Central memory CD8-positive, alpha-beta T cell (primary cell): ENCODE measurements around the gene PSMB10.

Experiments
- ATAC-seq: fragments of 150-1000 bp; cut with Tn5 transposase; replicated peaks from 2 replicates; pipeline ENCODE4 v1.10.0; 2022; ENCODE audit warnings: mild to moderate bottlenecking, moderate FRiP score, moderate number of reproducible peaks; ENCODE audit not compliant: poor library complexity, severe bottlenecking; ENCODE audit errors: extremely low read depth
- DNase-seq, 2 donors: peaks; one replicate each; pipeline ENCODE4 v3.0.0; 2021; ENCODE audit warnings: low spot score in 2 of 2
- H3K27ac Mint-ChIP-seq: one replicate; pipeline ENCODE4 v1.8.0; 2022; ENCODE audit warnings: low read depth, mild to moderate bottlenecking, moderate library complexity, mixed read lengths
- H3K27me3 Mint-ChIP-seq: one replicate; pipeline ENCODE4 v1.8.0; 2022; ENCODE audit warnings: mixed read lengths
- H3K36me3 Mint-ChIP-seq: one replicate; pipeline ENCODE4 v1.8.0; 2022; ENCODE audit warnings: mild to moderate bottlenecking, moderate library complexity, mixed read lengths; ENCODE audit not compliant: insufficient read depth
- H3K4me1 Mint-ChIP-seq: one replicate; pipeline ENCODE4 v1.8.0; 2022; ENCODE audit warnings: mixed read lengths
- H3K4me3 Mint-ChIP-seq: one replicate; pipeline ENCODE4 v1.8.0; 2022; ENCODE audit warnings: mild to moderate bottlenecking, moderate library complexity, mixed read lengths
- H3K9me3 Mint-ChIP-seq: one replicate; pipeline ENCODE4 v1.8.0; 2022; ENCODE audit warnings: mixed read lengths

PSMB10 gene

GRCh38 chr16:67935402-67936123 is 1.1 kb downstream of the PSMB10 start:
- Mint-ChIP-seq H3K36me3 (peaks cover 40% of the 10 kb centered on the region), H3K9me3 (no peaks in the 10 kb centered on the region), H3K4me1 (peaks cover 40% of the 10 kb centered on the region), H3K27me3 (no peaks in the 10 kb centered on the region), H3K4me3 (peak overlapping the region; percentile 100), H3K27ac (peak overlapping the region; percentile 93)
- ATAC-seq (peak; percentile 93), DNase-seq (peak; percentile 84 to 89)

GRCh38 chr16:67935101-67935401 is 1.6 kb downstream of the PSMB10 start:
- no peak for DNase-seq
- Mint-ChIP-seq H3K4me1 (peaks cover 35% of the 10 kb centered on the region), H3K36me3 (peaks cover 40% of the 10 kb centered on the region), H3K4me3 (peak overlapping the region; percentile 100), H3K9me3 (no peaks in the 10 kb centered on the region), H3K27me3 (no peaks in the 10 kb centered on the region), H3K27ac (peak overlapping the region; percentile 93)
- no peak for ATAC-seq

GRCh38 chr16:67934306-67935100 is 2.1 kb downstream of the PSMB10 start:
- H3K4me1 Mint-ChIP-seq = peaks cover 30% of the 10 kb centered on the region
- H3K9me3 Mint-ChIP-seq = no peaks in the 10 kb centered on the region
- H3K27ac Mint-ChIP-seq = peak overlapping the region; percentile 93
- H3K27me3 Mint-ChIP-seq = no peaks in the 10 kb centered on the region
- no peak for DNase-seq
- H3K4me3 Mint-ChIP-seq = peak overlapping the region; percentile 100
- no peak for ATAC-seq
- H3K36me3 Mint-ChIP-seq = peaks cover 43% of the 10 kb centered on the region

GRCh38 chr16:67933805-67934204 is 2.8 kb downstream of the PSMB10 start:
- H3K9me3 Mint-ChIP-seq = no peaks in the 10 kb centered on the region
- DNase-seq = no peak
- H3K4me3 Mint-ChIP-seq = peak overlapping the region; percentile 37
- no peak for ATAC-seq
- peak overlapping the region; percentile 14 for H3K27ac Mint-ChIP-seq
- peaks cover 42% of the 10 kb centered on the region for H3K36me3 Mint-ChIP-seq
- peaks cover 30% of the 10 kb centered on the region for H3K4me1 Mint-ChIP-seq
- no peaks in the 10 kb centered on the region for H3K27me3 Mint-ChIP-seq

- no peak for DNase-seq
- Mint-ChIP-seq H3K9me3 (no peaks in the 10 kb centered on the region), H3K4me1 (peaks cover 29% of the 10 kb centered on the region), H3K4me3 (no peak overlapping the region), H3K27ac (no peak overlapping the region), H3K36me3 (peaks cover 46% of the 10 kb centered on the region), H3K27me3 (no peaks in the 10 kb centered on the region)
- no peak for ATAC-seq
These were observed 4.2 kb downstream of the PSMB10 start for GRCh38 chr16:67932462-67932840.

- Mint-ChIP-seq H3K9me3 (no peaks in the 10 kb centered on the region), H3K27ac (peak within 1 kb of the TSS; percentile 61), H3K4me3 (no peak within 1 kb of the TSS), H3K4me1 (peaks cover 23% of the 10 kb centered on the region), H3K36me3 (peaks cover 46% of the 10 kb centered on the region), H3K27me3 (no peaks in the 10 kb centered on the region)
- DNase-seq = no peak
- ATAC-seq = no peak
These were observed 4.8 kb downstream of the PSMB10 start, which contains the start of gene CTRL for GRCh38 chr16:67931712-67932461. CTRL (minus strand) TSS chr16:67931862; CDS start chr16:67931852, 10 bp downstream.

- DNase-seq (no peak), ATAC-seq (no peak)
- Mint-ChIP-seq H3K36me3 (peaks cover 40% of the 10 kb centered on the region), H3K27ac (no peak overlapping the region), H3K4me3 (no peak overlapping the region), H3K27me3 (no peaks in the 10 kb centered on the region), H3K4me1 (peaks cover 18% of the 10 kb centered on the region), H3K9me3 (no peaks in the 10 kb centered on the region)
These were observed 5.9 kb downstream of the PSMB10 start for GRCh38 chr16:67930678-67931211.

GRCh38 chr16:67930191-67930590 is 6.5 kb downstream of the PSMB10 start:
- H3K4me1 Mint-ChIP-seq = peaks cover 13% of the 10 kb centered on the region
- DNase-seq = no peak
- no peaks in the 10 kb centered on the region for H3K27me3 Mint-ChIP-seq
- no peak overlapping the region for H3K27ac Mint-ChIP-seq
- H3K9me3 Mint-ChIP-seq = no peaks in the 10 kb centered on the region
- no peak overlapping the region for H3K4me3 Mint-ChIP-seq
- ATAC-seq = no peak
- H3K36me3 Mint-ChIP-seq = peaks cover 35% of the 10 kb centered on the region

GRCh38 chr16:67928561-67929364 is 7.9 kb downstream of the PSMB10 start:
- H3K4me1 Mint-ChIP-seq = peaks cover 2% of the 10 kb centered on the region
- no peak overlapping the region for H3K4me3 Mint-ChIP-seq
- H3K27ac Mint-ChIP-seq = no peak overlapping the region
- peak; percentile 53 to 55 for DNase-seq
- H3K27me3 Mint-ChIP-seq = no peaks in the 10 kb centered on the region
- H3K36me3 Mint-ChIP-seq = peaks cover 28% of the 10 kb centered on the region
- H3K9me3 Mint-ChIP-seq = no peaks in the 10 kb centered on the region
- ATAC-seq = peak; percentile 86

- no peak overlapping the region for H3K4me3 Mint-ChIP-seq
- peaks cover 23% of the 10 kb centered on the region for H3K36me3 Mint-ChIP-seq
- H3K4me1 Mint-ChIP-seq = no peaks in the 10 kb centered on the region
- no peak overlapping the region for H3K27ac Mint-ChIP-seq
- no peaks in the 10 kb centered on the region for H3K27me3 Mint-ChIP-seq
- ATAC-seq (no peak), DNase-seq (no peak)
- no peaks in the 10 kb centered on the region for H3K9me3 Mint-ChIP-seq
These were observed 8.5 kb downstream of the PSMB10 start for GRCh38 chr16:67928147-67928546.

- H3K36me3 Mint-ChIP-seq = peaks cover 16% of the 10 kb centered on the region
- no peaks in the 10 kb centered on the region for H3K9me3 Mint-ChIP-seq
These were observed 9.3 kb downstream of the PSMB10 start for GRCh38 chr16:67927131-67927941.

More at GRCh38 chr16:67927131-67927941, 9.3 kb downstream of the PSMB10 start:
- DNase-seq = no peak
- no peak overlapping the region for H3K4me3 Mint-ChIP-seq
- H3K27ac Mint-ChIP-seq = no peak overlapping the region
- no peak for ATAC-seq
- no peaks in the 10 kb centered on the region for H3K27me3 Mint-ChIP-seq
- H3K4me1 Mint-ChIP-seq = no peaks in the 10 kb centered on the region
